HG03354 (cell line): ENCODE measurements around the gene JAK2.

Source experiments
- ATAC-seq: cut with Tn5 transposase; IDR thresholded peaks from one replicate; pipeline ENCODE4 v1.9.1; 2021; ENCODE audit warnings: mild to moderate bottlenecking; ENCODE audit not compliant: unreplicated experiment, poor library complexity, severe bottlenecking

Gene JAK2

GRCh38 chr9:5113994-5114748 lies 129.1 kb downstream of the JAK2 start:
- ATAC-seq = no peak

GRCh38 chr9:5122116-5122515 lies 137.0 kb downstream of the JAK2 start:
- no peak for ATAC-seq

- no peak for ATAC-seq
Observed at GRCh38 chr9:5122516-5122915, 137.4 kb downstream of the JAK2 start.

GRCh38 chr9:5140151-5140550 lies 155.1 kb downstream of the JAK2 start:
- ATAC-seq = no peak

- ATAC-seq = no peak
Observed at GRCh38 chr9:5144217-5144616, 159.1 kb downstream of the JAK2 start.

- ATAC-seq = no peak
Observed at GRCh38 chr9:5146241-5146640, 161.2 kb downstream of the JAK2 start.
